ENCODE data around the gene YBX1. TPM values are rescaled to one million over a fixed set of nuclear protein-coding genes. Genes with fewer than 3 reads are reported as not detected.

The YBX1 gene
- total and polyA plus RNA-seq, 2 of the 13 experiments (the other 11 are each of a cell fraction or from before 2014, with no cell fraction given), result 339 to 628 TPM

DNA sequence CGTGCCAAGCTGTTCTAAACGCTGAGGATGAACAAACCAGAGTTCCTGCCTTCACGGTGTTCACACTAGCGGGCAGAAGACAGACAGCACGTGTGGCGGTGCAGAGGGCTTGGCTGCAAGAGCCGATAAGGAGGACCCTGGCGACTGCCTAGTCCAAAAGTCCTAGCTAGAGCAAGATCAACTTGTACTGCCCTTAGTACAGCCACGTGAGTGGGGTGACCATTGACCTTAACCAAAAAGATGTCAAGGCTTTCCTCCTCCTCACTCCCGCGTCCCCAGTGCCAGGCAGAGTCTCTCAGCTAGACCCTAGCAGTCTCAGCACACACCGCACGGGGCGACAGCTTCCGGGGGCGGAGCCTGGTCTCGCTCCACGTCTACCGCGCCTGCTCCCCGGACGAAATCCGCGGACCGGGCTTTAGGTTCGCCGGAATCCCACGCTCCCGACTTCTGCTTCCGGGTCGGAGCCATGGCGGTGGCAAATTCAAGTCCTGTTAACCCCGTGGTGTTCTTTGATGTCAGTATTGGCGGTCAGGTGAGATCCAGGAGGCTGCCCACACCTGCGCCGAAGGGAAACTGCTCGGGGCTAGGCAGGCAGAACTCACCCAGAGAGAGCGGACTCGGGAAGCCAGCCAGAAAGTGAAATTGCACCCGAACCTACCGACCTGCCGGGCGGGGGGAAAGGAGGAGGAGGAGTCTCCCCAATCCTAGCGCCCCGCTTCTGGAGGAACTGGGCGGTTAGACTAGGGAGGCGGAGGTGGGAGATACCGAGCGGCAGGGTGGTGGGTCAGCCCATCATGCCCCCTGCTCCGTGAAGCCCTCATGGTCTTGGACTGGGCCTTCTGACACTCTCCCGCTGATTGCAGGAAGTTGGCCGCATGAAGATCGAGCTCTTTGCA is 24.0 kb upstream of the YBX1 start, which contains the start of gene PPIH (continued):
- TF ChIP-seq, protein P1, sequence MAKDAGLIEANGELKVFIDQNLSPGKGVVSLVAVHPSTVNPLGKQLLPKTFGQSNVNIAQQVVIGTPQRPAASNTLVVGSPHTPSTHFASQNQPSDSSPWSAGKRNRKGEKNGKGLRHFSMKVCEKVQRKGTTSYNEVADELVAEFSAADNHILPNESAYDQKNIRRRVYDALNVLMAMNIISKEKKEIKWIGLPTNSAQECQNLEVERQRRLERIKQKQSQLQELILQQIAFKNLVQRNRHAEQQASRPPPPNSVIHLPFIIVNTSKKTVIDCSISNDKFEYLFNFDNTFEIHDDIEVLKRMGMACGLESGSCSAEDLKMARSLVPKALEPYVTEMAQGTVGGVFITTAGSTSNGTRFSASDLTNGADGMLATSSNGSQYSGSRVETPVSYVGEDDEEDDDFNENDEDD (CRISPR knock-in tag; IDR thresholded peaks at IDR 0.05; ENCODE audit: borderline replicate concordance), result peak; percentile 95
- TF ChIP-seq KAT8 (CRISPR knock-in tag; IDR thresholded peaks at IDR 0.05) (peak; percentile 97), HES4 (CRISPR knock-in tag; IDR thresholded peaks at IDR 0.05; ENCODE audit: borderline replicate concordance) (no peak; the same call in 1 of the 2 replicates), POLR2AphosphoS2 (IDR thresholded peaks at IDR 0.05; ENCODE audit: low read depth, low read length) (no peak), HOXA7 (CRISPR knock-in tag; IDR thresholded peaks at IDR 0.05) (no peak), KLF6 (CRISPR knock-in tag; IDR thresholded peaks at IDR 0.05) (no peak; the same call in 1 of the 2 replicates), CBFB (CRISPR knock-in tag; IDR thresholded peaks at IDR 0.05) (peak; percentile 77), ZNF552 (CRISPR knock-in tag; IDR thresholded peaks at IDR 0.05; ENCODE audit: borderline replicate concordance) (no peak), RAD51 (IDR thresholded peaks at IDR 0.05; ENCODE audit: borderline replicate concordance) (no peak), ZNF331 (CRISPR knock-in tag; IDR thresholded peaks at IDR 0.05) (peak; percentile 76; the same call in 1 of the 2 replicates), NR2F6 (IDR thresholded peaks at IDR 0.05) (peak; percentile 45; the same call in 1 of the 2 replicates), NR2F6 (CRISPR knock-in tag; IDR thresholded peaks at IDR 0.05) (peak; percentile 66), POLR2AphosphoS5 (IDR thresholded peaks at IDR 0.05; ENCODE audit: low read depth, low read length) (peak; percentile 94), NFKBIZ (CRISPR knock-in tag; IDR thresholded peaks at IDR 0.05) (peak; percentile 85), ATAD3A (CRISPR knock-in tag; IDR thresholded peaks at IDR 0.05) (no peak), ZMYM4 (CRISPR knock-in tag; IDR thresholded peaks at IDR 0.05) (peak; percentile 93)
- TF ChIP-seq, protein P2, sequence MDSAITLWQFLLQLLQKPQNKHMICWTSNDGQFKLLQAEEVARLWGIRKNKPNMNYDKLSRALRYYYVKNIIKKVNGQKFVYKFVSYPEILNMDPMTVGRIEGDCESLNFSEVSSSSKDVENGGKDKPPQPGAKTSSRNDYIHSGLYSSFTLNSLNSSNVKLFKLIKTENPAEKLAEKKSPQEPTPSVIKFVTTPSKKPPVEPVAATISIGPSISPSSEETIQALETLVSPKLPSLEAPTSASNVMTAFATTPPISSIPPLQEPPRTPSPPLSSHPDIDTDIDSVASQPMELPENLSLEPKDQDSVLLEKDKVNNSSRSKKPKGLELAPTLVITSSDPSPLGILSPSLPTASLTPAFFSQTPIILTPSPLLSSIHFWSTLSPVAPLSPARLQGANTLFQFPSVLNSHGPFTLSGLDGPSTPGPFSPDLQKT (CRISPR knock-in tag; IDR thresholded peaks at IDR 0.05; ENCODE audit: borderline replicate concordance), result no peak
- TF ChIP-seq, protein P3, sequence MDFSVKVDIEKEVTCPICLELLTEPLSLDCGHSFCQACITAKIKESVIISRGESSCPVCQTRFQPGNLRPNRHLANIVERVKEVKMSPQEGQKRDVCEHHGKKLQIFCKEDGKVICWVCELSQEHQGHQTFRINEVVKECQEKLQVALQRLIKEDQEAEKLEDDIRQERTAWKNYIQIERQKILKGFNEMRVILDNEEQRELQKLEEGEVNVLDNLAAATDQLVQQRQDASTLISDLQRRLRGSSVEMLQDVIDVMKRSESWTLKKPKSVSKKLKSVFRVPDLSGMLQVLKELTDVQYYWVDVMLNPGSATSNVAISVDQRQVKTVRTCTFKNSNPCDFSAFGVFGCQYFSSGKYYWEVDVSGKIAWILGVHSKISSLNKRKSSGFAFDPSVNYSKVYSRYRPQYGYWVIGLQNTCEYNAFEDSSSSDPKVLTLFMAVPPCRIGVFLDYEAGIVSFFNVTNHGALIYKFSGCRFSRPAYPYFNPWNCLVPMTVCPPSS (IDR thresholded peaks at IDR 0.05), result no peak
- TF ChIP-seq, protein P4, sequence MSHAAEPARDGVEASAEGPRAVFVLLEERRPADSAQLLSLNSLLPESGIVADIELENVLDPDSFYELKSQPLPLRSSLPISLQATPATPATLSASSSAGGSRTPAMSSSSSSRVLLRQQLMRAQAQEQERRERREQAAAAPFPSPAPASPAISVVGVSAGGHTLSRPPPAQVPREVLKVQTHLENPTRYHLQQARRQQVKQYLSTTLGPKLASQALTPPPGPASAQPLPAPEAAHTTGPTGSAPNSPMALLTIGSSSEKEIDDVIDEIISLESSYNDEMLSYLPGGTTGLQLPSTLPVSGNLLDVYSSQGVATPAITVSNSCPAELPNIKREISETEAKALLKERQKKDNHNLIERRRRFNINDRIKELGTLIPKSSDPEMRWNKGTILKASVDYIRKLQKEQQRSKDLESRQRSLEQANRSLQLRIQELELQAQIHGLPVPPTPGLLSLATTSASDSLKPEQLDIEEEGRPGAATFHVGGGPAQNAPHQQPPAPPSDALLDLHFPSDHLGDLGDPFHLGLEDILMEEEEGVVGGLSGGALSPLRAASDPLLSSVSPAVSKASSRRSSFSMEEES (CRISPR knock-in tag; IDR thresholded peaks at IDR 0.05), result 0 out of 2 replicates have a peak, but pooled peaks have one; percentile 54
- TF ChIP-seq, protein P5, sequence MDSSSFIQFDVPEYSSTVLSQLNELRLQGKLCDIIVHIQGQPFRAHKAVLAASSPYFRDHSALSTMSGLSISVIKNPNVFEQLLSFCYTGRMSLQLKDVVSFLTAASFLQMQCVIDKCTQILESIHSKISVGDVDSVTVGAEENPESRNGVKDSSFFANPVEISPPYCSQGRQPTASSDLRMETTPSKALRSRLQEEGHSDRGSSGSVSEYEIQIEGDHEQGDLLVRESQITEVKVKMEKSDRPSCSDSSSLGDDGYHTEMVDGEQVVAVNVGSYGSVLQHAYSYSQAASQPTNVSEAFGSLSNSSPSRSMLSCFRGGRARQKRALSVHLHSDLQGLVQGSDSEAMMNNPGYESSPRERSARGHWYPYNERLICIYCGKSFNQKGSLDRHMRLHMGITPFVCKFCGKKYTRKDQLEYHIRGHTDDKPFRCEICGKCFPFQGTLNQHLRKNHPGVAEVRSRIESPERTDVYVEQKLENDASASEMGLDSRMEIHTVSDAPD (CRISPR knock-in tag; IDR thresholded peaks at IDR 0.05), result peak; percentile 87; the same call in 1 of the 2 replicates
- TF ChIP-seq, protein P6, sequence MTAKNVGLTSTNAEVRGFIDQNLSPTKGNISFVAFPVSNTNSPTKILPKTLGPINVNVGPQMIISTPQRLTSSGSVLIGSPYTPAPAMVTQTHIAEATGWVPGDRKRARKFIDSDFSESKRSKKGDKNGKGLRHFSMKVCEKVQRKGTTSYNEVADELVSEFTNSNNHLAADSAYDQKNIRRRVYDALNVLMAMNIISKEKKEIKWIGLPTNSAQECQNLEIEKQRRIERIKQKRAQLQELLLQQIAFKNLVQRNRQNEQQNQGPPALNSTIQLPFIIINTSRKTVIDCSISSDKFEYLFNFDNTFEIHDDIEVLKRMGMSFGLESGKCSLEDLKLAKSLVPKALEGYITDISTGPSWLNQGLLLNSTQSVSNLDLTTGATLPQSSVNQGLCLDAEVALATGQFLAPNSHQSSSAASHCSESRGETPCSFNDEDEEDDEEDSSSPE (CRISPR knock-in tag; IDR thresholded peaks at IDR 0.05), result peak; percentile 98

Measured in HepG2 (cell line).